G401 (cell line): ENCODE results near the gene APOBEC2. TPM values are rescaled to one million over a fixed set of nuclear protein-coding genes. Genes with fewer than 3 reads are reported as not detected.

Experiments
- DNase-seq: peaks from one replicate; pipeline ENCODE4 v3.0.0-alpha.2; 2015; ENCODE audit warnings: low spot score
- in situ Hi-C: cut with HindIII; loops from 2 replicates; pipeline ENCODE4 v1.10.0; 2016; ENCODE audit warnings: low sequenced_read_pairs, mixed read lengths
- total RNA-seq: library from RNA; depleted of rRNA; stranded (reverse); fragments of >200 nt; shearing (Covaris generic); gene quantifications from 2 replicates; pipeline ENCODE4 v1.2.3, GENCODE V29; 2014

The APOBEC2 gene
- total RNA-seq, 1 experiment from 2014 or later: not detected

DNA sequence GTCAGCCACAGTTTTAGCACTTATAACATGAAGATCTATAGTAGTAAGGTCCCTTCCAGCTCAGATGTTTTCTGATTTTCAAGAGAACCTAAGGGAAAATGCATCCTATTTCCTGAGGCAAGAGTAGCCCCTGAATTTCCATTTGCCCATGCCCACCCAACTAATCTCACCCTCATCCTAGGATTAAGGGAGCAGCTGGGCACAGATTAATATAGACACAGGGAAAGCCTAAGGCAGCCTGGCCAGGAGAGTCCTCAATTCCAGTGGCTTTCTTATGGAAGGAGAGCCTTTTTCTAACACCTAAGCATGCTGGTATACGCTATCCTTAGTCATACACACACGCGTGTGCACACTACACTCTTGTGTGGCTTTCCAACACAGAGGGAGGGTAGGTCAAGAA is 1.5 kb downstream of the APOBEC2 start:
- in situ Hi-C loops: no loop called here
- DNase-seq: no peak

DNA sequence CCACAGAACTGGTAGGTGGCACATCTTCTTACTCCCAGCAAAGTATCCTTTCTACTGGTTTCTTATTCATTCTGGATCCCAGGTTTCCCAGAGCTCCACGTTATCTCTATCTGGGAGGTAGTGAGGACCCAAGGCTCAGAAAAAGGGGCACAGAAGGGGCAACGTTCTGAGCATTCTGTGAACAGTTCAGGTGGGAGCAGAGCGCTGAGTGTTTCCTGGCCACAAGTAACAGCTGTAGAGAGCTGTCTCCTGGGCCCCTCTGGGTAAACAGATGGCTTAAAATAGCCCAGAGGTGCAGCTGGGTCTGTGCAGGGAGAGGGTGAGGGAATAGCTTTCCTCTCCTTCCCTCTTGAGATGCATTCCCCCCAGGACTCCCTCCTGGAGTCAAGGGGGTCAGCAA is 2.1 kb downstream of the APOBEC2 start:
- in situ Hi-C loops: no loop called here
- DNase-seq: no peak

DNA sequence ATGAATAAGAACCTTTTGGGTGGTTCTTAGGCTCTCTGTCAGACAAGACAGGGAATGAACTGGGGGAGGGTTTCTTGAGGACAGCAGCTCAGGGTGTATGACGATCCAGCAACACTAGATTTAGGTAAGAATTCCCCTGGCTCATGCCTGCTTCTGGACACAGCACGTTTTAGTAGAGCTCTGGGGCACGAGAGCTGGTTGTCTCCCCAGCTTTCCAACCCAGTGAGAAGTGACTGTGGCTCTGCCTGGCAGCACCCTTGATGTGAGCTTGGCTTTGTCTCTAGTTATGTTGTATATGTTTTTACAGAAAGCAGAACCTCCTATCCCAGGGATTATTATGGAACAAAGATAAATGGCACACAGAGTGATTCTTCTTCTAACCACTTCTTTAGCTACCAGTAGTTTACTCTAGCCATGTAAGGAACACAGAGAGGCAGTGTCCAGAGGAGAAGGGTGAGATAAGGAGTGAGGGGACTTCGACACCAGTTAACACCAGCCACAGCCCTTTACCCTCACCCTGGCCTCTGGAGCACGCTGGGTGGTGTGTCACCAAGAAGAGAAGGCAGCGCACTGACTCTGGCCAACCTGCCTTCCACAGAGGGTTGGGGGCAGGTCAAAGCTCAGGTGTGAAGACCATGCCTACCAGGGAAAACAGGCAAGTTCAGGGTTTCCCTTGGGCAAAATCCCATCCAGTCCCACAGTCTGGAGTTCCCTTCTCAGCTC is 3.9 kb downstream of the APOBEC2 start:
- DNase-seq: no peak
- in situ Hi-C loops: no loop called here

DNA sequence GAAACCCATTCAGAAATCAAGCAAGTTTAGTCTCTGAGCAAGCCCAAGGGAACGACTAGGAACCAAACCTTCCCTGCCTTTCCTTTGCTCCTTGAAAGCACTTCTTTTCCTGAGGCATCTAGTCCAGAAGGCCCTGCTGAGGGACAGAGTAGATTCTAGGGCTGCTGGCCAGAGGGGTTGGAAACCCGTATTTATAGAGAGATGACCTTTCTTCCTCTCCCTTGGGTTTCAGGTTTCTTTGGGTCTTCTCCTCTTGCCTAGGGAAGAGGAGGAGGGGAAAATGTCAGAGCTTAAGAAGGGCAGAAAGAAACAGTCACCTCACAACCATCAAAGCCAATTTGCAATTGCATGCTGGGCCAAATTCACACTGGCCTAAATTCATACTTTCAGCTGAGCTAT is 5.8 kb downstream of the APOBEC2 start:
- no peak for DNase-seq
- in situ Hi-C loops: no loop called here

DNA sequence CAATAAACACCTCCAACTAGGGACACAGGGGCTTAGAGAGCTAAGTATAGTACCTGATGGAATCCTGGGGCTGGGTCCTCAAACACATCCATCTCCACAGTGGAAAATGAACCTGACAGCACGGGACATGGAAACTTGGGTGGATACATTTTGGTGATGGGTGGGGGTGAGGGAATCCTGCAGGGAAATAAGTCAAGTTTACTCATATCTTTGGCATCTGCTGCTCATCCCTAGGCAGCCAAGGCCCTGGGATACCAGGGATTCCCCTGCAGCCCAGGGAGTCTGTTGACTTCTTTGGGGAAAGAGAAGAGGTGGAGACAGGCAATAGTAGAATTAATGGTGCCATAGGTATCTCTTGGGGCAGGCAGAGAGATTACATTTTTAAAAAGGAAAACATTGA is 6.6 kb downstream of the APOBEC2 start:
- in situ Hi-C loops: no loop called here

DNA sequence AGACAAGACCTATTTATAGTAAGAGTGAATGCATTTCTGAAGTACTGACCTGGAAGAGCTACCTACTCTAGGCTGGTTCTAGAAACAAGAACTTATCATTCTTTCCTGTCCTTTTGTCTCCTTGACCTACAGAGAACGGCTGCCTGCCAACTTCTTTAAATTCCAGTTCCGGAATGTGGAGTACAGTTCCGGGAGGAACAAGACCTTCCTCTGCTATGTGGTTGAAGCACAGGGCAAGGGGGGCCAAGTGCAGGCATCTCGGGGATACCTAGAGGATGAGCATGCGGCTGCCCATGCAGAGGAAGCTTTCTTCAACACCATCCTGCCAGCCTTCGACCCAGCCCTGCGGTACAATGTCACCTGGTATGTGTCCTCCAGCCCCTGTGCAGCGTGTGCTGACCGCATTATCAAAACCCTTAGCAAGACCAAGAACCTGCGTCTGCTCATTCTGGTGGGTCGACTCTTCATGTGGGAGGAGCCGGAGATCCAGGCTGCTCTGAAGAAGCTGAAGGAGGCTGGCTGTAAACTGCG is 8.3 kb downstream of the APOBEC2 start:
- in situ Hi-C loops: no loop called here
- no peak for DNase-seq

More for the DNA sequence above, 6.6 kb downstream of the APOBEC2 start:
- DNase-seq: no peak

DNA sequence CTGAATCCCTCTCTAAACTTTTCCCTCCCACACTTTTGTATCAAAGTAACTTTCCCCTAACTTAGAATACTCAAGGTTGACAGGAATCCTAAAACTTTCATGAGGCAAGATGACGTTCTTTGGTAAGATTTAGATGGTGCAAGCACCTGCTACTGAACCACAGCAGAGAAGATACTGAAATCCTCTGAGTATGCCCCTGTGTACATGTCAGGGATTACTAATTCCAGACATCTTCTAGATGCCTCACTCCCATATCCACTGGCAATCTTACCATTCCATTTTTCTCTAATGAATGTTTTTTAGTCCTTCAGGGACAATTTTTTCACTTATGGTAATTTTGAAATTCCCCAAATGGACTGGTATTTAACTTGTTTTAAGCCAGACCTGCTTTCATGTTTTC is 9.1 kb downstream of the APOBEC2 start:
- no peak for DNase-seq
- in situ Hi-C loops: no loop called here

DNA sequence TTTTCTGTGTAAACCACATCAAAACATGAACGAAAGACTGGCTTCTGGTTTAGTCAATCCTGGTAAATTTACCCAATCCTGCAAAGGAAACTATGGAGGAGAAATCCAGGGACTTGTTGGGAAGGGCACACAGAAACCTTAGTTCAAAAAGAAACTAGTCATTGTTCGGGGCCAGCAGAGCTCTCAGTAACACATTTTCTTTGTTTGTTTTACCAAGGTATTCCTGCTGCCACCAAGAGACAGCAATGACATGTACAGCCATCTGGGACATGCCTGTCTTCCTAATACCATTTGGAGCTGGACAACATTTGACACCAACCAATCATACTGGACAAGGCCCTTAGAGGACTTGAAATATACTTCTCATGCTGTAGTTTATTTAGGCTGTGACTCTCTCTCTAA is 10.9 kb downstream of the APOBEC2 start:
- in situ Hi-C loops: no loop called here
- DNase-seq: no peak

DNA sequence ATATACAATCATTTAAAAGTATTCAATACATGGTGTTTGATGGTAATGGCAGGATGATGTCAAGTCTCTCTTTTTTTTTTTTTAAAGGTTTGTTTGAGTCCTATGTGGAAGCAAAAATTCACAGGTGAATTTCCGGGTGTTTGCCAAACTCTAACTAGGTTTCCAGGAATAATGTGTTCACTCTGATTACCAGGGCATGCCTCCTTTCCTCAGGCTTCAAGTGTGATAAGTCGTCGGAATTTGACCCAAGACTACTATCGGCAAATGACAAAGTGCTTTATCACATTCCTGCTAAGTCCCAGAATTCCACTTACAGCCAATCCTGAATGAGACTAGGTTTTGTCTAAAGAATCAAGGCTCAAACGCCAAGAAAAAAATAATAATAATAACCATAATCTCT is 11.8 kb downstream of the APOBEC2 start:
- no peak for DNase-seq
- in situ Hi-C loops: no loop called here

DNA sequence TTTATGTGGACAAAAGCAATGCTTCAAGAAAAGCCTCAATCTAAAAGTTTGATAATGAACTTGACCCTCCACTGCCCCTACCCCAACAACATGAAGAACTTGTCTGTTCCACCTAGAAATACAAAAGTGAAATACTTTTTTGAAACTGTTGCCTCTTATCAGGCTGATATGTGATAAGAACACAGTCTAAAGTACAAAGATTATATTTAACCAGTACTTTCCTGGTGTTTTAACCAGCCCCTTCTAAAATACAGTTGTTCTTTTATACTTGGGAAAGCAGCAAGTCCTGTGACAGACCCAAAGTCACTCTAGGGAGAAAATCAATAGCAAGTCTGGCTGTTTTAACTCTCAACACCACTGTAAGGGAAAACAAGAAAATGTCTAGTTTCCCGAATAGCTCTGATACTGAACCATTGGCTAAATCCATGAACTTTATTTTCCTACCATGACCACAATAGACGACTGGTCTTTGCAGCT is 12.6 kb downstream of the APOBEC2 start:
- no peak for DNase-seq
- in situ Hi-C loops: no loop called here

DNA sequence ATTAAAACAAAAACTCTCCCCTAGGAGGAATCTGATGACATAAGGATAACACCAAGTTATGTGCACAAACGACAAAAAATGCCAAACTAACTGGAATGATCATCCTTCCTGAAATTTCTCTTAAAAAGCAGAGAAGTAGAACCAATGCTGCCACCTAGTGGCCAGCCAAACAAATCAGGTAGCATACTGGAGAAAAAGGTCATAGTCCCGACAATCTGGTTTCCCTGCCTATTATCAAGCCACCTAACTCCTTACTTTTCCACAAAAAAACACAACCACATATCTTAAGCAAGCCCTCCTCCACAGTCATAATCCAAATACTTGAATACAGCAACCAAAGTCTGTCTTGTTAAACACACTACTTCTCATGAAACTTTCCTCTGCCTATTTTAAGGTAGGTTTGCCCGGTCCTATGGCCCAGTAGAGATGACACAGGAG is 13.9 kb downstream of the APOBEC2 start:
- peak; percentile 89 for DNase-seq
- in situ Hi-C loops: no loop called here

DNA sequence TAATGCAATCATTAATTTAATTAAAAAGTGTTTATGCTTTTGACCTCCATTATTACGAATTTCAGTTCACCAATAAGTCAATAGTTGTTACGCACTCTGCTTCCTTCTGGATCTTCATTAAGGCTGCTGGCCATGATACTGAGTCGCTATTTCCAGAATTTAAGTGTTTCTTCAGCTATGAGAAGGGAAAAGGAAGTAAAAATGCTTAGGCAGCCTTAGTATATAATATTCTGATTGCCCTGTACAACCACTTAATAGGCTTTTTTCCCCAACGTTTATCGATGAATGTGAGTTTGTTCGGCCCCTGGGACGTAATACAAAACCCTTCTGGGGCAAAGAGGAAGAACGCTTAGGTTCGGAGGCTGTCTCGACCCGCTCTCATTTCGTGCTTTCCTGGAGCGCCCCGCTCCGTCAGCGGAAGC is 18.5 kb downstream of the APOBEC2 start:
- in situ Hi-C loops: no loop called here
- DNase-seq: no peak

DNA sequence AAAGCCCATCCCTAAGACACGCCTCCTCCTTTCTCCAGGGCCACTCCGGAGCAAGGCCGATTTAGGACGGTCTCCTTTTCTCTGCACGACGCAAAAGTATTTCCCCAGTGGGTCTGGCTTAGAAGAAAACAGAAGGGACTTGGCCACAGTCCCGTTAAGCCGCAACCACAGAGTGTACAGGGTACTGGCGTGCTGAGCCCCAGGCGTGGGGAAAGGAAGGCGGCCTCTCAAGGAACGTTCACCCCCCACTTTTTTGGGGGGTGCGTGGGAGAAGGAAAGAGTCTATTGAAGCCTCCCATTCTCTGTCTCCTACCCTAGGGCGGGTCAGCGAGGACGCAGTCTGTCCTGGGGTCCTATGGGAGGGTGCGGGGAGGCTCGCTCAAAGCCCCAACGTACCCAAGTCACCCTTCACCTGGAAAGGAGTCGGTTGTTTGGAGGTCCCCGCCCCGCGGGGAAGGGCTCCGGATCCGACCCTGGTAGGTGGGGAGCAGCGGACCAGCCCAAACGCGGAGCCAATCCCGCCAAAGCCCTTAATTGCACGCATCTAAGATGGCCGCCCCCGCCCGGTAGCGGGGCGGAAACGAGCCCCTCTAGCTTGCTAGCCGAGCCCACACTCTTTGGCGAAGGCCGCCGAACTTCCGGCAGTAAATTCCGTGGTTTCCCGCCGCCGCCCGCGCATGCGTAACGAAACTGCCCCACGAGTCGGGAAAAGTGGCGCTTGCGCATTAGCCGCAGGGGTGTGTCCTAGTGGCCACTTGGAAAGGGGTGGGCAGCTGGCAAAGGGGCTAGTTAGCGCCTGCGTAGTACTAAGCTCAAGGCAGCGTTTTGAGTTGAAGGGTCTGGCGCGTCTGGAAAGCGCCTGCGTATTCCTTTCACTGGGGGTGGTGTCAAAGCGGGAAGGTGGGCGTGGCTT is 19.2 kb downstream of the APOBEC2 start, which contains the start of gene OARD1:
Gene OARD1 (minus strand): TSS at position 434 of the 913 bp plus-strand sequence. CDS start 722 bp downstream, outside the sequence.
- peak; percentile 99 for DNase-seq
- in situ Hi-C loops: no loop called here

DNA sequence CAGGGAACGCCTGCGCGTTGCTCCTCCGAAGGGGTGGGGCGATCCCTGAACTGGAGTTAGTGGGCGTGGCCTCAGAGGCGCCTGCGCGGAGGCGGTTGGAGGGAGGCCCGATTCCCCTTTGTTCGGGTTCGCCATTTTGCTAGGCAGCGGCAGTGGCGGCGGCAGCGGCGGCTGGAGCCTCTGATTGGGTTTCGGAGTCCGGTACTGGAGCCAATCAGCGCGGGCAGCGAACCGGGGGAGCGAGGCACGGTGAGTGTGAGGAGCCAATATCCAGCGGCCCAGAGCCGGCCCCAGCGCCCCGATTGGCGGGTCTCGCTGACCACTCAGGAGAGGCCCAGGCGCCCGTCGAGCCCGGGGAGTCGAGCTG is 19.8 kb downstream of the APOBEC2 start, which contains the start of gene NFYA:
Gene NFYA (plus strand): TSS at position 139 of the 367 bp plus-strand sequence. CDS start 6,116 bp downstream, outside the sequence.
- no peak for DNase-seq
- in situ Hi-C loops: no loop called here

DNA sequence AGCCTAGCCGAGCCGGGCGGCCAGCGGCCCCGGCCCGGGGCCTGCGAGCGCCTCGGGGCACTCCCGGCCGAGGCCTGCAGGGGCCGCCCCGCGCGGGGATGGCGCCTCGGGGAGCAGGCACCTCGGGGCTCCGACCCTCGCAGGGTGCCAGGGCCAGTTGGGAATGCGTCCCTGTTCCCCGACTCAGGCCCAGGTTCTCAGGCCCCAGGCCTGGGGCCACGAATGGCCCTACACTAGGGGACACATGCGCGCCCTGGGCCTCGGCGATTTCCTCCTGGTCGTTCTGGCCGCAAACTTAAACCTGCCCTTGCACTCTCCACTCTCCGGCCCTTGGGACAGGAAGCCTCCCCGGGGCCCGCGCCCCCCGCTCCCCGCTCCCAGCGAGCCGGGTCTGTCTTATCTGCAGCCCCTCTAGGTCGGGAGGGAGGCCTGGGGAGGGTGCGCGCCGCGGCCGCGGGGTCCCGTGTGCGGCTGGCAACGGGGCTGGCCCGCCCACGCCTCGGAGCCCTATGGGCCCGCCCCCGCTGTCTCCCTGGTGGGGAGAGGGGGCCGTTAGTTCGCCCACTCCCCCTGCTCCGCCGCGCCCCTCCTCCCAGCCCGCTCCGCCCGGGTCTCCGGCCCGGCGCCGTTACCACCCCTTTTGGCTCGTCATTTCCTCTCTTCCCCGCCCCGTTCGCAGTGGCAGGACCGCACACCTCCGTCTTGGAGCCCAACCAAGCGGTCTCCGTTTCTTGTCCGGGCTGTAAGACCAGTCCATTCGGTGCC is 20.4 kb downstream of the APOBEC2 start:
- DNase-seq: peak; percentile 89
- in situ Hi-C loops: no loop called here

DNA sequence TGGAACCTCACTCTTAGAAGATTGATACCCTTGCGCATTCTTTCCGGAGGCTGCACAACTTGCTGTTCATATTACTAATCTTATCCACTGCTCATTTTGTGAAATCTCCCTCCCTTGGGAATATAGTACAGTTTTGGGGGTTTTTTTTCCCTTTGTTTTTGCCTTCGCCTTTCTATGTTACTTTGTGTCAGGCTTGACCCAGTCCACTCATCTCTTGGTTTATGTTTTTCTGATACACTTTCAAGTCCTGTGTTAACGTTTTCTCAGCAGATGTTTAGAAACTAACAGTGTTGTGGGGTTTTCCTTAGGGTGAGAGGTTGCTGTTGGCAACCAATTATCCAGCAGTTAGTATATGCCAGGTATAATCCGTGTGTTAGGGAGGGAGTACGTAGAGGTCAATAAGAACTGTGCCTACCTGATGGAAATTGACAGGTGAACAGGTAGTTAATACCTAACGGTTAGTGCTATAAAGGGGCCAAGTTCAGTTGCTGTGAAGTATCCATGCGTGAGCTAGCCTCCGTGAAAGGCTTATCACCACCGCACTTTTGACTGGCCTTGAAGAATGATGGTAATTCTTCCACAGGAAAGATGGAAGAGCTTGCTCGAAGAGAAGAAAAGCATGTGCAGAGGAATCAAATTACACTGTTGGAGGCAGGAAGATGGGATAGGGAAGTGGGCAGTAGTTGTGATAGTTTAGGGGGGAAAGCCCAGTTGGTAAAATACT is 21.1 kb downstream of the APOBEC2 start:
- in situ Hi-C loops: no loop called here

DNA sequence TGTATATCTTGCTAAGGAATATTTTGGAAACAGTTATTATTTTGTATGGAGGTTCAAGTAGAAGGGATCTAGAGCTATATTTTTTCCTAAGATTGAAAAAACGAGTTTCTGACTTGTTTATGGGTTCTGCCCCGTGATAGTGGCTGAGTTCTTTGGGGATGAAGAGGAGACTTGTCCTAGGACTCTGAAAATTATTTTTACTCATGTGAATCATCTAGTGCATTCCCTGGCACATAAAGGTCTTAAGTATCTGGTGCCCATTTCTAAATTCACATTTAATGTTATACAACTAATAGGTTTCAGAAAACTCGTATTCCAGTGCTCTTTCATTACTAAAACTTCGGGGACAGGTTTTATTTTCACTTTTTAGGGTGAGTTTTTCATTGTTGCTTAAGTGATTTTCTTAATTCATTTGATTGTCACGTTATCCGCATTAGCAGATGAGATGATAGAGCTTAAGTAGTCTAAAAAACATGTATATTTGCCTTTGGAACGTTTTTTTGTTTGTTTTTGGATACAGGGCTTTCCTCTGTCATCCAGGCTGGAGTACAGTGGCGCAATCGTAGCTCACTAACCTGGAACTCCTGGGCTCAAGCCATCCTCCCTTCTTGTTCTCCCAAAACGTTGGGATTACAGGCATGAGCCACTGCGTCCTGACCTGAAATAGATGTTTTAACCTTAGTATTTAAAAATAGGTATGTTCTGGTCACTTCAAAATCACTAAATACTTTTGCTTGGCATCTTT is 21.9 kb downstream of the APOBEC2 start:
- in situ Hi-C loops: no loop called here

More for the DNA sequence above, 21.1 kb downstream of the APOBEC2 start:
- peak; percentile 53 for DNase-seq

More for the DNA sequence above, 21.9 kb downstream of the APOBEC2 start:
- DNase-seq: peak; percentile 37
